K562 (cell line): ENCODE data around the gene EPYC. TPM values are rescaled to one million over a fixed set of nuclear protein-coding genes. Genes with fewer than 3 reads are reported as not detected.

Experiments used
- ATAC-seq: fragments of 200-7000 bp; cut with Tn5 transposase; 3 replicates; pipeline ENCODE4 v1.9.1; 2020; ENCODE audit warnings: moderate library complexity
- BruUV-seq: library from RNA; stranded (reverse); fragments of 400-500 nt; replicated peaks from 2 replicates; lab custom pipeline; 2021; lab: Mats Ljungman, UMichigan
- CTCF ChIA-PET: fragments of 300-600 bp; formaldehyde crosslinking; extraction: SDS; loops from one replicate; lab custom pipeline; 2021; ENCODE audit warnings: low intra/inter-chr PET ratio; lab: Yijun Ruan, JAX
- POLR2A ChIA-PET: fragments of 300-600, 350-650 bp; sonication (Branson Sonifier 250); formaldehyde crosslinking; extraction: SDS; loops from one replicate; lab custom pipeline; 2021; ENCODE audit warnings: antibody characterized with exemption, inconsistent platforms; lab: Yijun Ruan, JAX
- DNase-seq, 4 experiments: peaks; one replicate each; pipeline versions ENCODE4 v3.0.0 to v3.0.0-alpha.2; 2011 to 2018; ENCODE audit warnings: low spot score in 3 of 4, mixed read lengths in 3 of 4; ENCODE audit errors: extremely low read depth in 1 of 4
- FAIRE-seq: peaks from 2 replicates; lab custom pipeline; 2011; peaks lifted over from hg19 to GRCh38; lab: Jason Lieb, UNC
- H2AFZ ChIP-seq: 2 replicates; pipeline ENCODE4 v1.6.0; 2011; ENCODE audit warnings: low read depth, low read length, control low read depth, inconsistent platforms
- H3K27ac ChIP-seq: fragments of 200-600 bp; 3 replicates; pipeline ENCODE4 v1.8.0; 2011; ENCODE audit warnings: low read depth, mild to moderate bottlenecking, control low read depth, inconsistent platforms, low read length, moderate library complexity, mixed read lengths; ENCODE audit errors: extremely low read depth
- H3K27me3 ChIP-seq, 2 experiments: fragments of 300-600 bp in 1 of 2; 2 replicates in 1 of 2; 3 replicates in 1 of 2; pipeline versions ENCODE4 v1.6.0 to v1.8.0; 2011; ENCODE audit warnings: inconsistent platforms in 2 of 2, low read length in 2 of 2, mild to moderate bottlenecking in 1 of 2, mixed read lengths in 1 of 2, moderate library complexity in 1 of 2; ENCODE audit not compliant: control insufficient read depth in 2 of 2, insufficient read depth in 2 of 2
- H3K36me3 ChIP-seq: fragments of 300-600 bp; 3 replicates; pipeline ENCODE4 v1.8.0; 2011; ENCODE audit warnings: mild to moderate bottlenecking, low read length, inconsistent platforms; ENCODE audit not compliant: control insufficient read depth, insufficient read depth
- H3K4me1 ChIP-seq, 2 experiments: fragments of 200-600 bp in 1 of 2; replicated peaks in 1 of 2; 2 replicates in 1 of 2; 3 replicates in 1 of 2; pipeline versions ENCODE4 v1.5.1 to v1.8.0; 2011; ENCODE audit warnings: inconsistent platforms in 2 of 2, low read length in 2 of 2, mild to moderate bottlenecking in 1 of 2, mixed read lengths in 1 of 2, moderate library complexity in 1 of 2; ENCODE audit not compliant: control insufficient read depth in 2 of 2, insufficient read depth in 2 of 2
- H3K4me2 ChIP-seq: 2 replicates; pipeline ENCODE4 v1.6.1; 2011; ENCODE audit warnings: low read length, control low read depth, inconsistent platforms, mixed read lengths; ENCODE audit not compliant: insufficient read depth
- H3K4me3 ChIP-seq: fragments of 200-600 bp; sonication (generic), shearing (Covaris generic); 2 replicates; pipeline ENCODE4 v1.5.1; 2016; ENCODE audit warnings: control low read depth, inconsistent platforms
- H3K79me2 ChIP-seq: fragments of 200-600 bp; 3 replicates; pipeline ENCODE4 v1.8.0; 2011; ENCODE audit warnings: low read length, inconsistent platforms; ENCODE audit not compliant: control insufficient read depth, insufficient read depth
- H3K9ac ChIP-seq, 2 experiments: 2 replicates each; pipeline versions ENCODE4 v1.6.0 to v1.6.1; 2011; ENCODE audit warnings: low read depth in 2 of 2, low read length in 2 of 2, control low read depth in 1 of 2, inconsistent platforms in 1 of 2, mild to moderate bottlenecking in 1 of 2, mixed read lengths in 1 of 2; ENCODE audit not compliant: insufficient read depth in 1 of 2
- H3K9me1 ChIP-seq: one replicate; pipeline ENCODE4 v1.6.0; 2011; ENCODE audit warnings: inconsistent platforms, mild to moderate bottlenecking, low read length, moderate library complexity; ENCODE audit not compliant: control insufficient read depth, insufficient read depth
- H3K9me3 ChIP-seq: replicated peaks from 2 replicates; pipeline ENCODE4 v1.5.1; 2011; ENCODE audit warnings: low read depth, low read length, inconsistent platforms; ENCODE audit not compliant: control insufficient read depth, insufficient read depth
- H4K20me1 ChIP-seq: replicated peaks from 2 replicates; pipeline ENCODE4 v1.6.1; 2011; ENCODE audit warnings: low read length, inconsistent platforms, mixed read lengths; ENCODE audit not compliant: control insufficient read depth, insufficient read depth
- CTCF ChIP-seq, 3 experiments: IDR thresholded peaks in 2 of 3; conservative IDR thresholded peaks in 1 of 3; 2 replicates each; pipeline ENCODE4 v1.5.1; 2011 to 2012; ENCODE audit warnings: low read length in 3 of 3, mild to moderate bottlenecking in 3 of 3, control low read depth in 2 of 3, improper control_type of control experiment in 1 of 3, inconsistent platforms in 1 of 3, low read depth in 1 of 3, mixed read lengths in 1 of 3, moderate library complexity in 1 of 3; ENCODE audit not compliant: insufficient read depth in 2 of 3
- EP400 ChIP-seq: fragments of 450-650 bp; IDR thresholded peaks from 2 replicates; pipeline ENCODE4 v1.6.1; 2017; ENCODE audit warnings: antibody characterized with exemption, mild to moderate bottlenecking, moderate library complexity
- RAD21 ChIP-seq, 2 experiments: fragments of 250-450 bp in 1 of 2; fragments of 450-650 bp in 1 of 2; sonication (Bioruptor Pico) in 1 of 2; formaldehyde crosslinking in 1 of 2; IDR thresholded peaks in 1 of 2; conservative IDR thresholded peaks in 1 of 2; 2 replicates each; pipeline versions ENCODE4 v1.4.0 to v1.8.0; 2020 to 2022; ENCODE audit warnings: mild to moderate bottlenecking in 2 of 2, moderate library complexity in 1 of 2
- TEAD4 ChIP-seq, 2 experiments: sonication (generic) in 1 of 2; formaldehyde crosslinking in 1 of 2; IDR thresholded peaks; 2 replicates each; pipeline versions ENCODE4 v1.6.1 to v1.8.0; 2012 to 2022; ENCODE audit warnings: borderline replicate concordance in 1 of 2, inconsistent platforms in 1 of 2, low read length in 1 of 2, mild to moderate bottlenecking in 1 of 2, missing genetic modification reagents in 1 of 2
- TGIF2 ChIP-seq: sonication (generic); formaldehyde crosslinking; IDR thresholded peaks from 2 replicates; pipeline ENCODE4 v1.8.1; 2022; ENCODE audit warnings: mild to moderate bottlenecking, missing genetic modification reagents, moderate library complexity
- ZNF518B ChIP-seq: fragments of 250-450 bp; sonication (Bioruptor Pico); IDR thresholded peaks from 2 replicates; pipeline ENCODE4 v1.5.0; 2021; ENCODE audit warnings: mild to moderate bottlenecking, moderate library complexity
- WGBS: fragments of 100-300 bp; shearing (Covaris generic); methylation state at CpG from one replicate; pipeline ENCODE4 v1.1.6; 2016; ENCODE audit warnings: low coverage, mixed read lengths; ENCODE audit not compliant: insufficient coverage; ENCODE audit errors: missing lambda C conversion rate; 5-methylcytosine and 5-hydroxymethylcytosine counted together
- in situ Hi-C: fragments of 300-500 bp; cut with MboI; formaldehyde crosslinking; loops from 4 replicates; pipeline ENCODE4 v1.15.0; 2018; ENCODE audit warnings: inconsistent platforms, mixed read lengths
- intact Hi-C: fragments of 100-400 bp; cut with micrococcal nuclease; formaldehyde crosslinking; loops from 2 replicates; pipeline ENCODE4 v1.14.2; 2022
- polyA plus RNA-seq, 8 experiments: library from polyadenylated mRNA; depleted of rRNA in 4 of 8; stranded (reverse) in 5 of 8; unstranded in 3 of 8; fragments of >200 nt; fragmentation: Nextera tagmentation in 2 of 8; fragmentation: Illumina TruSeq in 1 of 8; extraction: Ambion mirVana in 2 of 8; extraction: Trizol in 1 of 8; gene quantifications; 2 replicates each; pipeline versions ENCODE4 v1.2.1 to v1.2.3, GENCODE V29; 2011 to 2014; ENCODE audit warnings: inconsistent platforms in 1 of 8, missing spikeins in 1 of 8
- total RNA-seq, 7 experiments: library from RNA; depleted of rRNA in 6 of 7; stranded (reverse); fragments of >200 nt in 6 of 7; fragmentation: Illumina TruSeq in 2 of 7; extraction: Trizol in 2 of 7; gene quantifications; 2 replicates each; pipeline versions ENCODE4 v1.2.1 to v1.2.3, GENCODE V29; 2011 to 2021; ENCODE audit warnings: low replicate concordance in 1 of 7

EPYC gene
- total and polyA plus RNA-seq, 9 of the 15 experiments (the other 6 are each of a cell fraction or from before 2014, with no cell fraction given) = not detected

- in situ Hi-C loops (loop anchor here (25.0 kb wide), 2 partner anchors 1678 to 1947 kb away; no protein-coding TSS in a partner anchor), intact Hi-C loops (loop anchor here (5.0 kb wide), 3 partner anchors 368 to 1417 kb away; no protein-coding TSS in a partner anchor)
- no peak overlapping the region for H3K4me2 ChIP-seq
- peak; percentile 61 for FAIRE-seq
- ATAC-seq = no peak
- no peaks in the 10 kb centered on the region for H3K9me1 ChIP-seq
- no peak for DNase-seq
- TF ChIP-seq ZNF518B (CRISPR knock-in tag) (no peak), TEAD4 (IDR thresholded peaks at IDR 0.05; ENCODE audit: low read length) (no peak), TEAD4 (CRISPR knock-in tag; IDR thresholded peaks at IDR 0.05; ENCODE audit: borderline replicate concordance) (no peak), CTCF (IDR thresholded peaks at IDR 0.05 in 2 of 3, conservative IDR thresholded peaks at IDR 0.05 in 1 of 3; ENCODE audit: insufficient read depth in 2 of 3, low read depth in 1 of 3, low read length in 3 of 3) (peak in 1 of 3 experiments; percentile 27; a peak in 1 of 6 replicates), TGIF2 (CRISPR knock-in tag) (no peak), EP400 (no peak), RAD21 (CRISPR knock-in tag; conservative IDR thresholded peaks at IDR 0.05 in 1 of 2, IDR thresholded peaks at IDR 0.05 in 1 of 2) (peak; percentile 15 to 45; a peak in 3 of 4 replicates)
- no peaks in the 10 kb centered on the region for H3K79me2 ChIP-seq
- H3K4me3 ChIP-seq = no peak overlapping the region
- no TSS peak for BruUV-seq
- no peaks in the 10 kb centered on the region for H3K27me3 ChIP-seq
- H3K36me3 ChIP-seq = no peaks in the 10 kb centered on the region
- H3K9ac ChIP-seq = no peak overlapping the region
- H3K27ac ChIP-seq = no peak overlapping the region
- H3K4me1 ChIP-seq = peaks cover 0 to 7% of the 10 kb centered on the region in 2 experiments; a peak in 1 of 5 replicates
- H2AFZ ChIP-seq = no peak overlapping the region
- CTCF ChIA-PET = interaction anchor here (1.1 kb wide), 2 partner anchors 14 to 151 kb away, joined by 3 read pairs; no protein-coding TSS in a partner anchor
- H4K20me1 ChIP-seq = no peaks in the 10 kb centered on the region
- no peaks in the 10 kb centered on the region for H3K9me3 ChIP-seq
- WGBS = 3% methylated on average over 4 of the region's 4 CpGs
- POLR2A ChIA-PET = no interaction called here
Measured at GRCh38 chr12:90959032-90959431, 45.7 kb downstream of the EPYC start.
